NCI-H524 treated with DMSO at 0.1 percent for 48 hours (cell line): ENCODE data around the gene CAPN7.
A peak's percentile ranks its signal among the peaks of the same experiment; 100 is the strongest.

ENCODE experiments used
- DNase-seq: peaks from one replicate; lab custom pipeline; 2025; lab: John Stamatoyannopoulos, UW

The CAPN7 gene

DNA sequence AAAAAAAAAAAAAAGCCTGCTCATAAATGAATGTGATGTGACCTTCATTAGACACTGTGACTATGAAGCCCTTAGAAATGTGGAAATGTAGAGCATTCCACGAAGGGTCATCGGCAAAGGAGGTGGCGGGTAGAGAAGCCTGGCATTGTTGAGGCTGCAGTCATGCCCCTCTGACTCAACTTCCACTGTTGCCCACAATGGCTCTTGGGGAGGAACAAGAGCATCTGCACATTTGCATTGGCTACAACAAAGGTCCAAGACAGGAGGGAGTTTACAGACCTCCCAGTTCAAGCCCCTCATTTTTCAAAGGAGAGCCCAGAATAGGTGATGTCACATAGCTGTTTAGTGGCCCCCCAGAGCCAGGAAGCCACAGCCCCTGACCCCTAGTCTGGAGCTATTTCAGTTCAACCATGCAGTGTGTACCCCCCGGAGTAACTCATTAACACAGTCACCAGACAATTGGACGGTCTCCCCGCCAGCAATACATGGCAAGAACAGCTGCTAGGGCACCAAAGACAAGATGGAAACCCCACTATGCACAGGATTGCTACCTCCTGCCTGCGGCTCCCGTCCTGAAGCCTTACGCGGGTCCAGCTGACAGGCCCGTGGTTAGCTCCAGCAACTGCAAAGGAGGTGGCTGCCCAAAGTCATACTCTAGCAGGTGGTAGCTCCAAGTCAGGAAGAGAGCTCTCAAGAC is 70.1 kb downstream of the CAPN7 start:
- DNase-seq: no peak

DNA sequence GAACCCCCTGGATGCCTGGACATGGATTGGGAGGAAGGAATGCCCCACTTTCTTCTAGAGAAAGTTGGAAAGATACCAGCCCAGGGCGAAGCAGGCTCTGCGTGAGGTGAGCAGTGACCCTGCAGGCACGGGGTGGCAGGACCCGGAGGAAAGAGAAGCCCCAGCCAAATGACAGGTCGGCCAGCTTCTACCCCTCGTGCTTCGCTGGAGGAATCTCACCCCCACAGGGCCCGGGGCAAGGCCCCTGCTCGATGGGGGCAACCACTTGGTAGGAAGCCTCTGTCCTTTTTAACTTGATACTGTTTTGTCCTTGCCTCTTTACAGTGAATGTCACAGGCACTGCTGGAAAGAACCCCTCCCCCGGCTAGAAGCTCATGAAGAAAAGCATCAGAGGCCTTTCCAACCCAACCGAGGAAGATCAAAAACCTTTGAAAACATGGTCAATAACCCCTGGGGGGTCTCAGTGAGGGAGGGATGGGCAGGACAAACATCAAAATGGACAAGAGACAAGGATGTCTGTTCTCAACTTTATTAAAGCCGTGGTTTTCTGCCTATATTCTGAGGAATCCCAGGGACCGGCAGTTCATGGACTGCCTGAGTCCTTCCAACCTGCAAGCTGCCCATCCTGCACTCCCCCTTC is 71.9 kb downstream of the CAPN7 start:
- DNase-seq: no peak

DNA sequence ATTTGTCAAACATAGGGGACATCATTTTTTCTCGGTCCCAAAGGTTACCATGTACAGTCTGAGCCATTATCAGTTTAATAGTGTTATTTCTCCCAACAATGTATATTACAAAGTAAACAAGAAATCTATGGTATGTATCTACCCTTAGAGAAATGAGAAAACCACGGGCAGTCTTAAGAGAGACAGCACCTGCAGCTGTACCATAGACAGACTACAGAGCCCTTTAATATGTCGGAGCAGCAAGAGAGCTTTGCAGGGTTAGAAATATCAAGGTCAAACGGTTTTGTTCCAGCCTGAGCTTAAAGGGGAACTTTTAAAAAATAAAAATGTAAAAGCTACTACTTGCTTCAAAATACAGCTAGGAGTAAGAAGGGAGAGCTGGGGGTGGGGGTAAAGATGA is 73.2 kb downstream of the CAPN7 start:
- DNase-seq: no peak

DNA sequence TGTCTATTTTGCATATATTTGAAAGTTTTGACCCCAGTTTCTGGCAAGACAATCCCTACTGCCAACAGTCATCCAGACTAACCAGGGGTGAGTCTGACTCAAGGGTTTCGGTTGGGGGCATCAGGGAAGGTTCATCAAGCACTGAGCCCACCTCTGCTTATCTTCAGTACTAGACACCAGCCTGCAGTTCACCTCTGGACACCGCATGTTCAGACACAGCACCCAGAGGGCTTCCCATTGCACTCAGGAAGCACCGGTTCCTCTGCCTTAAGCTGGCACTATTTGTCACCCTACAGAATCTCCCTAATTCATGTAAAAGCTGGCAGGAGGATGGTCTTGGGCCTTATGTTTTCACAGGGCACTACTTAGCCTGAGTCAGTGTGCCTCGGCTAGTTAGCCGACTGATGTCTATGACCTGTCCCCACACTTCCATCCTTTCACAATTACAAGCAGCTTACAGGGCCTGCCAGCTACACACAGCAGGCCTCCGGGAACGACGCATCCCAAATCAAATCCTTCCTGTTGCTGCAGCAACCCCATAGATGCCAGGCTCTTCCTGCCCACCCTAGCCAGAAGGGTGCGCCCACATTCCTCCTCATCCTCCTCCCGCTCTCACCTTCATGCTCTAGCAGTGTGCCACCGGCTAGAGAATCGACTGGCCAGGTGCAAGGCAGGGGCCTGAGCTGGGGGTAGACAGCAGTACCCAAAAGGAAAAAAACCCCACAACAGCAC is 73.8 kb downstream of the CAPN7 start:
- DNase-seq: no peak

DNA sequence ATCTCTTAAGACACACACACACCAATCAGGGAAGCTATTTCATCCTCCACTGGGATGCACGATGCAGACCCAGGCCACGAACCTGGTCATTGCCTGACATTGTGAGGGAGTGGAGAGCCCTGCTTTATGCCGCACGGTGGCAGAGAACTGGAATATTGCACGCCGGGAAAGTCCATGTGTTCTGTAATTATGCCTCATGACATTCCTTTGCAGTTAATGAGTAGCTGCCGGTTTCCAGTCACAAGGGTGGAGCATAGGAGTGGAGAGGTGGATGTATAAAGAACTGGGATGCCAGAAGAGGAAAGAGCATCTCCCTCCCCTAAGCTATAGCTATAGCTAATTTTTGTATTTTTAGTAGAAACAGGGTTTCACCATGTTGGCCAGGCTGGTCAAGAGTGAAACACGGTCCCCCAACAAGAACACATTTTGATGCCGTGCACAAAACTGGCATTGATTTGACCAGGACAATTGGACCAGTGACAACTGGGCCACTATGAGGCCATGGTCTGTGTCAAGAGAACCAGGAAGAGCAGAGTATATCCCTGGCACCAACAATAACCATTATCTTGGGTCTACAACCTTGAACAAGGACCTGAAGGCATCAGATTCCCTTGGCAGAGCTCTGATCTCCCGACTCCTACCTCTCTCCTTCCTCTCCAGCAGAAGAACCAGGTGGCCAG is 74.9 kb downstream of the CAPN7 start:
- DNase-seq: no peak

DNA sequence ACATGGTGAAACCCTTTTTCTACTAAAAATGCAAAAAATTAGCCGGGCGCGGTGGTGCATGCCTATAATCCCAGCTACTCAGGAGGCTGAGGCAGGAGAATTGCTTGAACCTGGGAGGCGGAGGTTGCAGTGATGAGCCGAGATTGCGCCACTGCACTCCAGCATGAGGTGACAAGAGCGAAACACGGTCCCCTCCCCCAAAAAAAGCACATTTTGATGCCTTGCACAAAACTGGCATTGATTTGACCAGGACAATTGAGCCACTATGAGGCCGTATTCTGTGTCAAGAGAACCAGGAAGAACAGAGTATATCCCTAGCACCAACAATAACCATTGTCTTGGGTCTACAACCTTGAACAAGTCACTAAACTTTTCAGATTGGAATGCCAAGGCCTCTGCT is 75.8 kb downstream of the CAPN7 start:
- DNase-seq: no peak

DNA sequence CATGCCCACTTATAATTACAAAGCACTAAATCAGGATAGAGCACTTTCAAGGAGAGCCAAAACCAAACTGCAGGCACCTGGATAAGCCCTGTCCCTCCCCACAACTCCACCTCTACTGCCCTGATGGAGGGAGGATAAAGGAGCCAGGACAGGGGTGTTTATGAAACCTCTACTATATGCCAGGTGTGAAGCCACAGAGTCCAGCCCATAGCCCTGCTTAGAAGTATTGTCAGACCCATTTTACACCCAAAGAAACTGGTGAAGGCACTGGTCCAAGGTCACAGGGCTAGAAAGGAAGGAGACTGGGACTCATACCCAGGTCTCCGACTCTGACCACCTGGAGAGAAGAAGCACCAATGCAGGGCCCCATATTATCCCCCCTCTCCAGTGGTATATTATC is 77.7 kb downstream of the CAPN7 start:
- DNase-seq: no peak

DNA sequence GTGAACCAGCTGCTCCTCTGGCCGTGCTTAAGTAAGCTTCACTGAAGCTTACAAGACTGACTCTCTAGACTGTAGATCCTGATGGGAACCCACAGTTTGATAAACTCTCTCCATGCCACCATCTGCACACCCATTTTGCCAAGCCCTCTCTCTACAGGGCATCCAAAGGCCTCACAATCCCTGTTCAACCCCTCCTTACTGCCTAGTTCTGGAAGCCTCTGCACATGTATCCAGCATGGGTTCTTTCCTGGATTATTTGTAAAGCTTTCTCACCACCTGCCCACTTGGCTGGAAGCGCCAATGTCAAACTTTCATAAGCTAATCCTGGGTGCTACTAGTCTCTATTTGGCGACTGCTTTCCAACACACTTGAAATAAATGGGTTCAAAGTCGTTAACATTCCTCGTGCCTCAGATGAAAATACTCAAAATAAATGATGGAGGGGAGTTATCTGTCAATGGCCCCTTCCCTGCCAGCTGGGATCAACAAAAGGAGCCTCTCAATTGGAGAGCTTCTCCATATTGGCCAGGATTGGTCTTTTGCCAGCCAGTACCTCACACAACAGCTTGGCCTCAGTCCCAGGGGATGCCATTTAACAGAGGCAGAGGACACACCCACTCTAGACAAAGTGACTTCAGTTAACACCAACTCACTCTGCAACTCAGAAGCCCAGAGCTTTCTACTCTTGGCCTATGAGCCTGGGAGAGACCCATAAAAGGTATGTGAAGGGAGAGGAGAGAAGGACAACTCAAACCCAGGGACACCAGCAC is 78.3 kb downstream of the CAPN7 start:
- peak; percentile 95 for DNase-seq

DNA sequence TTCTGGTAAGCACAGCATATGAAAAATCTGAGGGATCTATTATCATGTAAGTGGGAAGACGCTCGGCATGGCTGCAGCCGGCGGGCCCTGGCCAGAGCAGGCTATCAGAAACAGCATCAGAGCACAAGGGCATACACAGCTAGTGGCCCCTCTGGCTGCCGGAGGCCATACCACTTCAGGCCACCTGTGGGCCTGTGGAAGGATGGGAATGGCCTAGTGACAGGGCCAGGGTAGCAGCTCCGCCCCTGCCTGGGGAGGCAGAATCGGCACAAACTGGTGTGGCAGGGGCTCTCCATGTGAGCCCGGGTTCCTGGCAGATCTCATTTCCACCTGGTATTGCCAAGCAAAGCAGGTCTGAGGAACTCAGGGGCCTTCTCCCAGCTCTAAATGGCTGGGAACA is 80.0 kb downstream of the CAPN7 start:
- DNase-seq: no peak

DNA sequence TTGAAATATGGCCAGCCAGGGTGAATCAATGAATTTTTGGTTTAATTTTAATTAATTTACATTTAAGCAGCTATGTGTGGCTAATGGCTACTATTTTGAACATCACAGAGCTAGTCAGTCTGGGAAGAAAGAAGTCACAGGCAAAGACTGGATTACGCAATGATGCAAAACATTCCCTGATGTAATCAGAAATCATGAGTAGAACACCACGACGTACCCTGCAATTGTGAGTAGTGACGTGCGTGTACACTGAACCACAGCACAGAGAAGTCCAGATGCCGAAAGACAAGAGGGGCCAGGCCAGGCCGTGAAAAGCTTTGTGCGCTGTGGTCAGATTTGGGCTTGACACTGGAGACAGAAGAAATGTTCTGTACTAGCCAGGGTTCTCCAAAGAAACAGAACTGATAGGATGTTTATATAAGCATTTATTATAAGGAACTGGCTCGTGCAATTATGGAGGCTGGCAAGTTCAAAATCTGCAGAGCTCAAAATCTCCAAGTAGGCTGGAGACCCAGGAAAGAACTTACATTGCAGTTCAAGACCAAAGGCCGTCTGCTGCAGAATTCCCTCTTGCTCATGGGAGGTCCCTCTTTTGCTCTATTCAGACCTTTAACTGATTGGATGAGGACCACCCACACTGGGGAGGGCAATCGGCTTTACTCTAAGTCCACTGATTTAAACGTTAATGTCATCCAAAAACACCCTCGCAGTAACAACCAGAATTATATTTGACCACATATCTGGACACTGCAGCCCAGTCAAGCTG is 81.7 kb downstream of the CAPN7 start:
- DNase-seq: no peak

DNA sequence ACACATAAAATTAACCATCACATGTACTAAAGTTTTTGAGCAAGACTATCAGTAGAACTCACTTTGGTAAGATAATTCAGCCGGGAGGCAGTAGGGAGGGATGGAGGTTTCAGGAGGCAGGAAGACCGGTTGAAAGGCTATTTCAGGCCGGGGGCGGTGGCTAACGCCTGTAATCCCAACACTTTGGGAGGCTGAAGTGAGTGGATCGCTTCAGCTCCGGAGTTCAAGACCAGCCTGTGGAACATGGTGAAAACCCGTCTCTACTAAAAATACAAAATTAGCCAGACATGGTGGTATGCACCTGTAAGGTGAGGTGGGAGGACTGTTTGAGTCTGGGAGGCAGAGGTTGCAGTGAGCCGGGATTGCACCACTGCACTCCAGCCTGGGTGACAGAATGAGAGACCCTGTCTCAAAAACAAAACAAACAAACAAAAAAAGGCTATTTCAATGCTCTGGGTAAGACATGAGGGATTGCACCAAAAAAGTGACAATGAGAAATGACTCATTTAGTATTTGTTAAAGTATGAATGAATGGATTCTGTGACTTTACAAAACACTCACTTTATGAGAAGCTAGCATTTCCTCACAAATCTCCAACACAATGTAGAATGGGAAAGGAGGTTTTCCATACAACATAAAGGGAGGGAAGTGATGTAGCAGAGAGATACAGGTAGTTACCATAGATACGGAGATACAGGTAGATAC is 82.4 kb downstream of the CAPN7 start:
- DNase-seq: no peak

DNA sequence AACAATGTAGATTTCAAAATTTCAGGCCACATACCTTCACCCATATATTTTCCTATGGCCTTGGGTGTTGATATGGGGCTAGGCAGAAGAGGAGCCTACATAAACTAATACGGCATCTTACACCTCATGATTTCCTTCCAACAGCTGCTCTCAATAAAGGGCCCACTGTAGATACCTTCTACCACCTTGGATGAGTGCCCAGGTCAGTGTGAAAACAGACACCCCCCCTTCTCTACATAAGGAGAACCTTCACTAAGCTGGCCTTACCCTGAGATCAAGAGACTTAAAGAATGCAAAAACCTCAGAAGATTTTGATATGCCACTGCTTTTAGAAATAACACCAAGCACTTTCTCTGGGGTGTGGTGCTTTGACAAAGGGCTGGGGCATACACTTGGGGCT is 83.6 kb downstream of the CAPN7 start:
- DNase-seq: no peak

DNA sequence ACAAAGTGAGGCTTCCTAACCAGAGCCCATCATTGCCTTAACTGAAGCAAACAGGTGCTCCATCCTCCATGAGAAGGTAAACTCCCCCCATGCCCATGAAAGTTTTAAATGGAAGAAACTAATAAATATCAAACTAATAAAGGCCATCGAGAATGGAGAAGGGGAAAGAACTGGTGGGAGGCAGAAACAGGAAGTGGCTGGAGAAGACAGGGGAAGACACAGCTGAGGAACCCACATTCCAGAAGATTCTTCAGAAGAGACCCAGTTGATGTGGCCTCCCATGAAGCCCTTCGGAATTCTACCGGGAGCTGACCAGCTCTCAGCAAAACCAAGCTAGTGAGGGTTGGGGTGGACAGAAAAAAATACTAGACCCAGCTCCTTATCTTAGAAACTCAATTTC is 84.7 kb downstream of the CAPN7 start:
- DNase-seq: no peak

DNA sequence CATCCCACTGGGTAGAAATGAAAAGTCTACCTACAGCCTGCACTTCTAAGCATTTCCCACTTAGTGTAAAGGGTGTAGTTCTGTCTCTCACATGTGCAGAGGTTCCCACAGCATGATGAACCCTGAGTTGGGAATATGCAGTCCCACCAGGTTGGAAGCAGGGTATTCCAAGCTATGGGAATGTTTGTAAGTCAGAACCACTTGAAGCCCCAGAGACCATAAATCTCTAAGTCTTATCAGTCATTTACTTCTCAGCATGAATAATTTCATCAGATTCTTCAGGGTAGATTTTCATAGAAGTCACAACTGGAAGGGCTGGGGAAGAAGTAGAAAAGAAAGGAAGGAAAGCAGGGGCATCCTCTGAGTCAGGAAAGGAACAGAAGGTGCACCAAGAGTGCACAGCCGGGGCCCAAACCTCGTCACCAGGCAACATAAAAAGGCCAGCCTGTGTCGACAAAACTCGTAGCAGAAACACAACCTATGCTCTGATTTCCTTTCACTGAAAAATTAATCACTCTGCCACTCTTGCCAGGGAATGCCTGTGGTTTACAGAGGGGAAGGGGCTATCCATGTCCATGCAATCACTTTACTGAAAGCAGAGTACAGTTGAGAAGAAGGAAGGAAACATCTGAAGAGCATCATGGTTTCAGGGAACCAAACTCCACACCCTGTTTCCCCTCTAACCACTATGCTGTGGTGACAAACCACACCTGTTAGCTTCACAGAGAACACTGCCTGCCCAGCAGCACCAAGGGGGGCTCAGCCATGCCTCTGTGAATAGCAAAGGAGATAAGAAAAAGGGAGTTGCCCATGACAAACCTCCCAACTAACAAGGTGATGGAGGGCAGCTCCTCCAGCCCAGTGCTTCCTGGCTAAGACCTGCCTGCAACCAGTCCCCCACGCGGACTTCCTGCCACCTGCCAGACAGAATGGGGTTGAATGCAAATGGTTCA is 85.8 kb downstream of the CAPN7 start:
- no peak for DNase-seq

DNA sequence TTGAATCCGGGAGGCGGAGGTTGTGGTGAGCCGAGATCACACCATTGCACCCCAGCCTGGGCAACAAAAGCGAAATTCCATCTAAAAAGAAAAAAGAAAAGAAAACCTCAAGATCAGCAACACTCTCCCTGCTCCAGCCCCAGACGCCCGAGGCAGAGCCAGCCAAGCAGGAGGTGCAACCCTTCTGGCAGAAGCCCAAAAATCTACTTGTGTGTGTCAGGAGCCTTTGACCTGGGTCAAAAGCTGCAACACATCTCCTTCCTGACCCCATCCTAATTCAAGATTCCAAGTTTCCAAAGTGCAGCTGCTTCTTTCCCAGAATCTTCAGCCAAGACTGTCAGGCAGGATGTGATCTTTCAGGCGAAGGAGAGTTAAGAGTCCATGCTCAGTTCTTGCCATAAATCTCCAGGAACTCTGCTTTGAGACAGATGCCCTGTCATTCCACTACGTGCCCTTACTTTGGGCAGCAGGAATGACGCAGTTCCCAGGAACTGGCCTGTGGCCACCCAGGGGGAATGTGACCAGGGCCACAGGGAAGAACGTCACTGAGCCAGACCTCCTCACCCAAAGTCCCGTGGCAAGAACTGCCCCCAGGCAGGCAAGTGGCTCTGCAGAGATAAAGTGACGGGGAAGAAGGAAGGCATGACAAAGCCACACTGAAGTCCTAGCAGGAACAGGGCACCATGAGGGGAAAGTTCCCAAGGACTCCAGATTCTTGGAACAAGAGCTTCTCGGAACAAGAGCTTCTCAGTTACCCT is 86.9 kb downstream of the CAPN7 start:
- no peak for DNase-seq

DNA sequence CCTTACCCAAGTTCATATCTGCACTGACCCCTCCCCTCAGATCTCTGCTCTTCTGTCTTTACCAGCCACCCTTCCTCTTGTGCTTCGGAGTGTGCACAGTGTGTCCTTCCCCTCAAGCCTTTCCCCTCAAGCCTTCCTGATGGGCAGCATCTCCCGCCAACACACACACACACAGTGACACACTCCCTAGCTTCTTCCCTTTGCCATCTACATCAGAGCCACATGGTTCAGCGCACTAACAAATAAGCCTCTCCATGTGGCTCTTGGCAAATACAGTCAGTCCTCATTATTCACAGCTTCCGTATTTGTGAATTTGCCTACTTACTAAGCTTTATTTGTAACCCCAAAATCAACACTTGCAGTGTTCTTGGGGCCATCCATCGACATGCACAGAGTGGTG is 88.9 kb downstream of the CAPN7 start:
- no peak for DNase-seq

DNA sequence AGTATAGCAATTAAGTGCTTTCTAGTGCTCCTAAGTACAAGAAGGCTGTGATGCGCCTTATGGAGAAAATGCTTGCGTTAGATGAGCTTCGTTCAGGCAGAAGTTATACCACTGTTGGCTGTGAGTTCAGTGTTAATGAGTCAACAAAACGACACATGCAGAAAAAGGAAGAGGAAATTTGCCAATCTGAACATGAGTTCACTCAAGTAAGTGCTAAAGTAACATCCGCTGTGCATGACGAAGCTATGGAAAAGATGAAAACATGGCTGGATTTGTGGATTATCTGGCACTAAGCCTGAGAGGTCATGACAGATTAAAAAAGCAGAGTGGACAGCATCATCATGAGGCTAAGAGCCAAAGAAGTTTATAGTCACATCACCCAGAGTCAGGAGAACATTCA is 89.5 kb downstream of the CAPN7 start:
- DNase-seq: no peak

DNA sequence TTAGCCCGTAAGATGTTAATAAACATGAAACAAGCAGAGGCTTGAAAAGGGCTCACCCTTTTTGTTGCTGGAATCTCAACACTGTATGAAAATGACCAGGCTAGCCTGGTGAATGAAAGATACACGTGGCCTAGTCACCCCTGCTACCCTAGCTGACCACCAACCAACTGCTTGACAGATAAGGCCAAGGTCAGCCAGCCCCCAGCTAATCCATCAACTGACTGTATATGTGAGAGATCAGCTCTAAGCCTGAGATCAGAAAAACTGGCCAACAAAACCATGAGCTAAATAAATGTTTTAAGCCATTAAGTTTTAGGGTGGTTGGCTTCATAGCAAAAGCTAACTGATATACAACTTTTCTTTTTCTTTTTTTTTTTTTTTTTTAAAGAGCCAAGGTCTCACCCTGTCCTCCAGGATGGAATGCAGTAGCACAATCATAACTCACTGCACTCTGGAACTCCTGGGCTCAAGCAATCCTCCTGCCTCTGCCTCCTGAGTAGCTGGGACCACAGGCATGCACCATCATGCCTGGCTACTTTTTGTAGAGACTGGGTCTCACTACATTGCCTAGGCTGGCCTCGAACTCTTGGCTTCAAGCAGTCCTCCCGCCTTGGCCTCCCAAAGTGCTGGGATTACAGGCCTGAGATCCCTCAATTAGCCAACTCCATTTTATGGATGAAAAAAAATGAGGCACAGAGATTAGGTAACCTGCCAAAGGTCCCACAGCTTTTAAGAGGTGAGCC is 91.7 kb downstream of the CAPN7 start:
- DNase-seq: no peak
